HEK293 (cell line): ENCODE results near the gene TRA2A.

ENCODE experiments used
- CTCF ChIA-PET: fragments of 350-600 bp; formaldehyde crosslinking; extraction: SDS; loops from one replicate; lab custom pipeline; 2021; ENCODE audit warnings: antibody characterized with exemption; lab: Yijun Ruan, JAX
- POLR2A ChIA-PET: fragments of 300-600 bp; formaldehyde crosslinking; extraction: SDS; loops from one replicate; lab custom pipeline; 2020; ENCODE audit warnings: antibody characterized with exemption, inconsistent platforms; lab: Yijun Ruan, JAX
- H3K27ac ChIP-seq: fragments of 200-500 bp; sonication (Bioruptor generic); 2 replicates; pipeline ENCODE4 v1.5.1; 2014; ENCODE audit warnings: low read depth, low read length, control low read depth, inconsistent platforms; ENCODE audit errors: extremely low read depth
- H3K36me3 ChIP-seq, 2 experiments: fragments of 200-500 bp in 1 of 2; sonication (Bioruptor generic) in 1 of 2; 1 replicate in 1 of 2; 2 replicates in 1 of 2; pipeline ENCODE4 v1.5.1; 2014 to 2017; ENCODE audit warnings: inconsistent platforms in 2 of 2, low read length in 2 of 2; ENCODE audit not compliant: control insufficient read depth in 2 of 2, insufficient read depth in 1 of 2
- H3K4me1 ChIP-seq: fragments of 200-500 bp; sonication (Bioruptor generic); 2 replicates; pipeline ENCODE4 v1.5.1; 2014; ENCODE audit warnings: mild to moderate bottlenecking, low read length, inconsistent platforms; ENCODE audit not compliant: control insufficient read depth, insufficient read depth
- H3K4me3 ChIP-seq: 2 replicates; pipeline ENCODE4 v1.5.1; 2011; ENCODE audit warnings: low read depth, mild to moderate bottlenecking, control low read depth, low read length, moderate library complexity
- H3K9me3 ChIP-seq: fragments of 200-500 bp; sonication (Bioruptor generic); 2 replicates; pipeline ENCODE4 v1.5.1; 2014; ENCODE audit warnings: low read depth, low read length, inconsistent platforms; ENCODE audit not compliant: control insufficient read depth, insufficient read depth
- GFI1B ChIP-seq: fragments of 450-650 bp; formaldehyde crosslinking; IDR thresholded peaks from 2 replicates; pipeline ENCODE4 v1.5.1; 2016; ENCODE audit warnings: missing biosample characterization, missing genetic modification characterization
- HOXC10 ChIP-seq: sonication (generic); formaldehyde crosslinking; IDR thresholded peaks from 2 replicates; pipeline ENCODE4 v1.8.1; 2023; ENCODE audit warnings: mild to moderate bottlenecking, missing genetic modification reagents
- HOXD13 ChIP-seq: sonication (generic); formaldehyde crosslinking; IDR thresholded peaks from 2 replicates; pipeline ENCODE4 v1.8.0; 2022; ENCODE audit warnings: missing genetic modification reagents, borderline replicate concordance
- IKZF3 ChIP-seq: fragments of 450-650 bp; IDR thresholded peaks from 2 replicates; pipeline ENCODE4 v1.5.0; 2018; ENCODE audit warnings: missing biosample characterization, mild to moderate bottlenecking, missing genetic modification characterization, moderate library complexity
- PRDM1 ChIP-seq: fragments of 450-650 bp; formaldehyde crosslinking; IDR thresholded peaks from 2 replicates; pipeline ENCODE4; 2016; ENCODE audit warnings: missing biosample characterization, missing genetic modification characterization
- TRIM28 ChIP-seq: IDR thresholded peaks from 2 replicates; pipeline ENCODE4 v1.6.1; 2011; ENCODE audit warnings: low read length, control low read depth, borderline replicate concordance
- YY1 ChIP-seq: fragments of 450-650 bp; formaldehyde crosslinking; IDR thresholded peaks from 2 replicates; pipeline ENCODE4 v1.5.1; 2018; ENCODE audit warnings: missing biosample characterization, missing genetic modification characterization
- ZBTB17 ChIP-seq: fragments of 450-650 bp; formaldehyde crosslinking; IDR thresholded peaks from 2 replicates; pipeline ENCODE4 v1.5.1; 2016; ENCODE audit warnings: missing biosample characterization, missing genetic modification characterization
- ZNF121 ChIP-seq: fragments of 450-650 bp; formaldehyde crosslinking; IDR thresholded peaks from 2 replicates; pipeline ENCODE4 v1.5.1; 2016; ENCODE audit warnings: missing biosample characterization, missing genetic modification characterization
- ZNF155 ChIP-seq: fragments of 450-650 bp; formaldehyde crosslinking; IDR thresholded peaks from 2 replicates; pipeline ENCODE4 v1.5.1; 2016; ENCODE audit warnings: missing biosample characterization, missing genetic modification characterization
- ZNF311 ChIP-seq: fragments of 450-650 bp; formaldehyde crosslinking; IDR thresholded peaks from 2 replicates; pipeline ENCODE4 v1.5.1; 2017; ENCODE audit warnings: missing biosample characterization, missing genetic modification characterization, borderline replicate concordance
- ZNF366 ChIP-seq: fragments of 450-650 bp; formaldehyde crosslinking; conservative IDR thresholded peaks from 2 replicates; pipeline ENCODE4 v1.5.1; 2016; ENCODE audit warnings: missing biosample characterization, missing genetic modification characterization
- ZNF426 ChIP-seq: fragments of 450-650 bp; formaldehyde crosslinking; IDR thresholded peaks from 2 replicates; pipeline ENCODE4 v1.5.1; 2017; ENCODE audit warnings: missing biosample characterization, missing genetic modification characterization, mild to moderate bottlenecking, inconsistent platforms, moderate library complexity
- ZNF501 ChIP-seq: fragments of 450-650 bp; formaldehyde crosslinking; IDR thresholded peaks from 2 replicates; pipeline ENCODE4 v1.5.1; 2016; ENCODE audit warnings: missing biosample characterization, missing genetic modification characterization
- ZNF521 ChIP-seq: fragments of 450-650 bp; formaldehyde crosslinking; IDR thresholded peaks from 2 replicates; pipeline ENCODE4 v1.5.1; 2017; ENCODE audit warnings: missing biosample characterization, mild to moderate bottlenecking, missing genetic modification characterization
- ZNF555 ChIP-seq: fragments of 450-650 bp; formaldehyde crosslinking; conservative IDR thresholded peaks from 2 replicates; pipeline ENCODE4 v1.5.1; 2017; ENCODE audit warnings: missing biosample characterization, mild to moderate bottlenecking, missing genetic modification characterization, inconsistent platforms
- ZNF654 ChIP-seq: fragments of 450-650 bp; formaldehyde crosslinking; IDR thresholded peaks from 2 replicates; pipeline ENCODE4 v1.5.1; 2016; ENCODE audit warnings: low read depth, missing biosample characterization, missing genetic modification characterization
- ZNF660 ChIP-seq: fragments of 450-650 bp; IDR thresholded peaks from 2 replicates; pipeline ENCODE4 v1.5.1; 2018; ENCODE audit warnings: missing biosample characterization, mild to moderate bottlenecking, missing genetic modification characterization
- ZNF677 ChIP-seq: fragments of 450-650 bp; IDR thresholded peaks from 2 replicates; pipeline ENCODE4 v1.5.0; 2018; ENCODE audit warnings: missing biosample characterization, mild to moderate bottlenecking, missing genetic modification characterization, moderate library complexity
- ZSCAN23 ChIP-seq: fragments of 450-650 bp; formaldehyde crosslinking; IDR thresholded peaks from 2 replicates; pipeline ENCODE4 v1.5.1; 2016; ENCODE audit warnings: missing biosample characterization, missing genetic modification characterization
- TF ChIP-seq, protein P1 (sequence below): fragments of 450-650 bp; formaldehyde crosslinking; IDR thresholded peaks from 2 replicates; pipeline ENCODE4 v1.5.1; 2016; ENCODE audit warnings: missing biosample characterization, missing genetic modification characterization
- TF ChIP-seq, protein P2 (sequence below): fragments of 450-650 bp; formaldehyde crosslinking; IDR thresholded peaks from 2 replicates; pipeline ENCODE4; 2016; ENCODE audit warnings: missing biosample characterization, missing genetic modification characterization
- TF ChIP-seq, protein P3 (sequence below): fragments of 450-650 bp; IDR thresholded peaks from 2 replicates; pipeline ENCODE4 v1.5.1; 2018; ENCODE audit warnings: missing biosample characterization, missing genetic modification characterization

The TRA2A gene

DNA sequence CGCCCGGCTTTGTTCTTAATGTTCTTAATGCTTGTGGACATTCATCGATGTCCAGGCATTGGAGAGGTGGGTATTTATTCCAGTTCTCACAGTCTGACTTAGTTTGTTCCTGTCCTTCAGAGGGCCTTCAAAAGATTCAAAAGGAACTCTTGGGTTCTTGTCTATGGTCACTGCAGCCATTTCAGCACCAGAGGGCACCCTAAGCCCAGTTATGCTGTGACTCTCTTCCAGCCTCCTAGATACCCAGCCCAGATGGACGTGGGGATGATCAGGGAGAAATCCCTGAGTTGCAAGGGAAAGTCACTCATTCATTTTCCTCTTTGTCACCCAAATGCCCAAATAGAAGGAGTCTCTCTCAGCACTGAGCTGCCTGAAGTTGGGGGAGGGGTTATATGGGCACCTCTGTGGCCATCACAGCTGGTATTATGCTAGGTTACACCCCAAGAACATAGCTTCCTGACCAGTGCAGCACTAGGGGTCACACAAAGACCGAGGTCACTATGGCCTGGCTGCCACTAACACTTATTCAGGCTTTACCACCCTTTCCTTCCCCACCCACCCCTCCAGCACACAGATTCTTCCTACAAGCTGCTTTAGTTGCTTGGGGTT is 38.9 kb upstream of the TRA2A start:
- TF ChIP-seq, protein P1, sequence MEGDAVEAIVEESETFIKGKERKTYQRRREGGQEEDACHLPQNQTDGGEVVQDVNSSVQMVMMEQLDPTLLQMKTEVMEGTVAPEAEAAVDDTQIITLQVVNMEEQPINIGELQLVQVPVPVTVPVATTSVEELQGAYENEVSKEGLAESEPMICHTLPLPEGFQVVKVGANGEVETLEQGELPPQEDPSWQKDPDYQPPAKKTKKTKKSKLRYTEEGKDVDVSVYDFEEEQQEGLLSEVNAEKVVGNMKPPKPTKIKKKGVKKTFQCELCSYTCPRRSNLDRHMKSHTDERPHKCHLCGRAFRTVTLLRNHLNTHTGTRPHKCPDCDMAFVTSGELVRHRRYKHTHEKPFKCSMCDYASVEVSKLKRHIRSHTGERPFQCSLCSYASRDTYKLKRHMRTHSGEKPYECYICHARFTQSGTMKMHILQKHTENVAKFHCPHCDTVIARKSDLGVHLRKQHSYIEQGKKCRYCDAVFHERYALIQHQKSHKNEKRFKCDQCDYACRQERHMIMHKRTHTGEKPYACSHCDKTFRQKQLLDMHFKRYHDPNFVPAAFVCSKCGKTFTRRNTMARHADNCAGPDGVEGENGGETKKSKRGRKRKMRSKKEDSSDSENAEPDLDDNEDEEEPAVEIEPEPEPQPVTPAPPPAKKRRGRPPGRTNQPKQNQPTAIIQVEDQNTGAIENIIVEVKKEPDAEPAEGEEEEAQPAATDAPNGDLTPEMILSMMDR (tag by site-specific recombination), result peak; percentile 68; the same call in 1 of the 2 replicates
- TF ChIP-seq PRDM1, result peak; percentile 28; the same call in 1 of the 2 replicates
- TF ChIP-seq ZNF660 (tag by site-specific recombination), result 0 out of 2 replicates have a peak, but pooled peaks have one; percentile 19
- TF ChIP-seq ZNF654 (tag by site-specific recombination), result peak; percentile 88
- TF ChIP-seq ZNF521, result no peak
- TF ChIP-seq IKZF3 (tag by site-specific recombination), result 0 out of 2 replicates have a peak, but pooled peaks have one; percentile 13
- no peak for TF ChIP-seq ZNF555
- POLR2A ChIA-PET, result interaction anchor here (0.9 kb wide), 1 partner anchor 143 kb away, joined by 3 read pairs; no protein-coding TSS in a partner anchor

DNA sequence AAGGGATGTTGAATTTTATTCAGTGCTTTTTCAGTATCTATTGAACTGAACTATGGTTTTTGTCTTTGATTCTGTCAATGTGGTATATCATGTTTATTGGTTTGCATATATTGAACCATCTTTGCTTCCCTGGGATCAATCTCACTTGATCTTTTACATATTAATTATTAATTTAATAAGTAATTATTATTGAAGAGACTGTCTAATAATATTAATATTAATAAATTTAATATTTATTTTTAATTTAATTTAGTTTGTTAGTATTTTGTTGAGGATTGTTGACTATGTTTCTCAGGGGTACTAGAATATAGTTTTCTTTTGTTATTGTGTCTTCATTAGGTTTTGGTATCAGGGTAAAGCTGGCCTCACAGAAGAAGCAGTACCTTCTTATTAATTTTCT is 26.5 kb upstream of the TRA2A start:
- Histone ChIP-seq H3K4me1 (no peaks in the 10 kb centered on the region), H3K9me3 (no peaks in the 10 kb centered on the region), H3K4me3 (no peak overlapping the region), H3K36me3 (no peaks in the 10 kb centered on the region), H3K27ac (no peak overlapping the region)
- ChIA-PET POLR2A (no interaction called here), CTCF (interaction anchor here (2.8 kb wide), 1 partner anchor 11 kb away, joined by 14 read pairs; no protein-coding TSS in a partner anchor)
- TF ChIP-seq ZNF311 (tag by site-specific recombination), result no peak

More for the DNA sequence above, 38.9 kb upstream of the TRA2A start:
- CTCF ChIA-PET, result interaction anchor here (0.6 to 5.4 kb wide), 30 partner anchors 16 to 1151 kb away, joined by 3 to 70 read pairs (median 3); partner anchors contain the start of genes FAM221A and STK31
- Histone ChIP-seq H3K4me3 (no peak overlapping the region), H3K4me1 (no peaks in the 10 kb centered on the region), H3K27ac (no peak overlapping the region), H3K36me3 (no peaks in the 10 kb centered on the region), H3K9me3 (no peaks in the 10 kb centered on the region)

DNA sequence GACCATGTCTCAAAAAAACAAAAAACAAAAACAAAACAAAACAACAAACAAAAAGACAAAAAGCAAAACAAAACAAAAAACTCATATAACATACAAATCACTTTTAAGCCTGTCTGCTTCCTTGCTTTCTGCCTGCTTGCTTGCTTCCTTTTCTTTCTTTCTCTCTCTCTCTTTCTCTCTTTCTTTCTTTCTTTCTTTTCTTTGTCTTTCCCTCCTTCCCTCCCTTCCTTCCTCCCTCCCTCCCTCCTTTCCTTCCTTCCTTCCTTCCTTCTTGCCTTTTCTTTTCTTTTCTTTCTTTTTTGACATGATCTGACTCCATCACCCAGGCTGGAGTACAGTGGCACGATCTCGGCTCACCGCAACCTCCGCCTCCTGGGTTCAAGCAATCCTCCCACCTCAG is 15.9 kb upstream of the TRA2A start:
- Histone ChIP-seq H3K4me1 (no peaks in the 10 kb centered on the region; the same call in 1 of the 2 replicates), H3K9me3 (no peaks in the 10 kb centered on the region), H3K27ac (no peak overlapping the region), H3K36me3 (no peaks in the 10 kb centered on the region), H3K4me3 (no peak overlapping the region)
- ChIA-PET CTCF (interaction anchor here (0.6 to 2.8 kb wide), 14 partner anchors 9 to 284 kb away, joined by 3 to 18 read pairs (median 6); partner anchors contain the start of genes STK31 and TRA2A), POLR2A (no interaction called here)
- TF ChIP-seq ZNF366 (tag by site-specific recombination), result peak; percentile 68; the same call in 1 of the 2 replicates
- no peak for TF ChIP-seq ZNF426
- TF ChIP-seq ZNF121 (tag by site-specific recombination), result no peak
- TF ChIP-seq HOXC10 (CRISPR knock-in tag), result no peak
- TF ChIP-seq HOXD13 (CRISPR knock-in tag), result no peak
- no peak for TF ChIP-seq ZNF677 (tag by site-specific recombination)

DNA sequence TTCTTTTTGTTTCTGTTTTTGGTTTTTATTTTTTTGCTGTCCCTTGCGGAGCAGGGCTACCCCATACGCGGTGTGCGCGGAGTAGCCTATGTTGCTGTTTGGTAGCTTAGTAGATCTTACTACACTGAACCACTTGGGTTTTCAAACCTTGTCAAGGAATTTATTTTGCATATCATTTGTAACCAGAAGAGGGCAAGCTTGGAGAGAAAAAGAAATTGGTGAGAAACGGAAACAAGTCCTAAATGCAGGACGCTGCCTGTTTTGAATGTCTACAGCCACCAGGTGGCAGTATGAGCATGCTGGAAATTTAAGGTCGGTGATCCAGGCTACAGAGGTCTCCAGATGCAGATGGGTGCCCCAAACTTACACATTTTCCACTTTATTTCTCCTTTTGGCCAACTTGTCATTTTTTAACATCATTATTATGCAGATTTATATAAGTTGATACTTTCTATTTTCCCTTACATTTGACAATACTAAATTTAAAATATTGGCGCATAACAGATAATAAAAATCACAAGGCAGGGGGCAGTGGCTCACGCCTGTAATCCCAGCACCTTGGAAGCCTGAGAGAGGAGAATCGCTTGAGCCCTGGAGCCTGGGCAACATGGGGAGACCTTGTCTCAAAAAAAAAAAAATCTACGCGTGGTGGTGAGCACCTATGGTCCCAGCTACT is 15.3 kb upstream of the TRA2A start:
- CTCF ChIA-PET, result interaction anchor here (0.5 to 2.8 kb wide), 42 partner anchors 8 to 1647 kb away, joined by 3 to 18 read pairs (median 4); partner anchors contain the start of genes STK31 and TRA2A
- no peaks in the 10 kb centered on the region for H3K36me3 ChIP-seq
- no peak overlapping the region for H3K27ac ChIP-seq
- H3K9me3 ChIP-seq, result no peaks in the 10 kb centered on the region
- POLR2A ChIA-PET, result no interaction called here
- H3K4me3 ChIP-seq, result no peak overlapping the region
- H3K4me1 ChIP-seq, result no peaks in the 10 kb centered on the region; the same call in 1 of the 2 replicates
- TF ChIP-seq ZNF654 (tag by site-specific recombination) (peak; percentile 90), YY1 (tag by site-specific recombination) (no peak), TRIM28 (no peak), ZNF501 (tag by site-specific recombination) (0 out of 2 replicates have a peak, but pooled peaks have one; percentile 33), ZSCAN23 (tag by site-specific recombination) (no peak), ZNF660 (tag by site-specific recombination) (0 out of 2 replicates have a peak, but pooled peaks have one; percentile 33), ZBTB17 (tag by site-specific recombination) (0 out of 2 replicates have a peak, but pooled peaks have one; percentile 21), ZNF155 (tag by site-specific recombination) (no peak), GFI1B (tag by site-specific recombination) (no peak)
- TF ChIP-seq, protein P2, sequence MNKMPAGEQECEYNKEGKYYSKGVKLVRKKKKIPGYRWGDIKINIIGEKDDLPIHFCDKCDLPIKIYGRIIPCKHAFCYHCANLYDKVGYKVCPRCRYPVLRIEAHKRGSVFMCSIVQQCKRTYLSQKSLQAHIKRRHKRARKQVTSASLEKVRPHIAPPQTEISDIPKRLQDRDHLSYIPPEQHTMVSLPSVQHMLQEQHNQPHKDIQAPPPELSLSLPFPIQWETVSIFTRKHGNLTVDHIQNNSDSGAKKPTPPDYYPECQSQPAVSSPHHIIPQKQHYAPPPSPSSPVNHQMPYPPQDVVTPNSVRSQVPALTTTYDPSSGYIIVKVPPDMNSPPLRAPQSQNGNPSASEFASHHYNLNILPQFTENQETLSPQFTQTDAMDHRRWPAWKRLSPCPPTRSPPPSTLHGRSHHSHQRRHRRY (tag by site-specific recombination), result no peak
- TF ChIP-seq, protein P3, sequence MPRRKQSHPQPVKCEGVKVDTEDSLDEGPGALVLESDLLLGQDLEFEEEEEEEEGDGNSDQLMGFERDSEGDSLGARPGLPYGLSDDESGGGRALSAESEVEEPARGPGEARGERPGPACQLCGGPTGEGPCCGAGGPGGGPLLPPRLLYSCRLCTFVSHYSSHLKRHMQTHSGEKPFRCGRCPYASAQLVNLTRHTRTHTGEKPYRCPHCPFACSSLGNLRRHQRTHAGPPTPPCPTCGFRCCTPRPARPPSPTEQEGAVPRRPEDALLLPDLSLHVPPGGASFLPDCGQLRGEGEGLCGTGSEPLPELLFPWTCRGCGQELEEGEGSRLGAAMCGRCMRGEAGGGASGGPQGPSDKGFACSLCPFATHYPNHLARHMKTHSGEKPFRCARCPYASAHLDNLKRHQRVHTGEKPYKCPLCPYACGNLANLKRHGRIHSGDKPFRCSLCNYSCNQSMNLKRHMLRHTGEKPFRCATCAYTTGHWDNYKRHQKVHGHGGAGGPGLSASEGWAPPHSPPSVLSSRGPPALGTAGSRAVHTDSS (tag by site-specific recombination), result no peak
